H9 (cell line): ENCODE results near the gene SLC1A7. TPM values are rescaled to one million over a fixed set of nuclear protein-coding genes. Genes with fewer than 3 reads are reported as not detected.

Experiments
- DNase-seq: peaks from one replicate; pipeline ENCODE4 v3.0.0-alpha.2; 2017
- H2AFZ ChIP-seq: one replicate; pipeline ENCODE4 v1.6.1; 2013; ENCODE audit warnings: mild to moderate bottlenecking, low read length, control low read depth, moderate library complexity
- H2AK5ac ChIP-seq: 2 replicates; pipeline ENCODE4 v1.6.1; 2013; ENCODE audit warnings: low read length, control low read depth, mixed read lengths; ENCODE audit not compliant: insufficient read length
- H2BK120ac ChIP-seq: one replicate; pipeline ENCODE4 v1.6.1; 2013; ENCODE audit warnings: low read depth, mild to moderate bottlenecking, low read length, control low read depth, inconsistent platforms; ENCODE audit not compliant: poor library complexity, severe bottlenecking
- H2BK12ac ChIP-seq: 2 replicates; pipeline ENCODE4 v1.6.1; 2013; ENCODE audit warnings: low read length, control low read depth, mixed read lengths, low read depth; ENCODE audit not compliant: insufficient read length
- H2BK15ac ChIP-seq: 2 replicates; pipeline ENCODE4 v1.6.1; 2013; ENCODE audit warnings: low read depth, low read length, control low read depth
- H2BK20ac ChIP-seq: one replicate; pipeline ENCODE4 v1.6.1; 2013; ENCODE audit warnings: low read depth, mild to moderate bottlenecking, low read length, control low read depth, inconsistent platforms; ENCODE audit not compliant: poor library complexity, severe bottlenecking
- H2BK5ac ChIP-seq: 2 replicates; pipeline ENCODE4 v1.6.1; 2013; ENCODE audit warnings: low read length, control low read depth, mixed read lengths; ENCODE audit not compliant: insufficient read length
- H3K14ac ChIP-seq: 2 replicates; pipeline ENCODE4 v1.6.1; 2013; ENCODE audit warnings: low read length, control low read depth; ENCODE audit not compliant: insufficient read depth
- H3K18ac ChIP-seq: 2 replicates; pipeline ENCODE4 v1.6.1; 2013; ENCODE audit warnings: low read depth, mild to moderate bottlenecking, mixed read lengths, low read length, control low read depth; ENCODE audit not compliant: insufficient read length
- H3K23ac ChIP-seq: 2 replicates; pipeline ENCODE4 v1.6.1; 2013; ENCODE audit warnings: low read length, control low read depth, mixed read lengths, low read depth; ENCODE audit not compliant: insufficient read length
- H3K23me2 ChIP-seq: 2 replicates; pipeline ENCODE4 v1.6.1; 2013; ENCODE audit warnings: low read depth, mild to moderate bottlenecking, mixed read lengths, low read length, control low read depth; ENCODE audit not compliant: insufficient read length, poor library complexity, severe bottlenecking
- H3K27ac ChIP-seq: 2 replicates; pipeline ENCODE4 v1.5.1; 2013; ENCODE audit warnings: low read length, control low read depth, mixed read lengths, low read depth; ENCODE audit not compliant: insufficient read length
- H3K27me3 ChIP-seq: 2 replicates; pipeline ENCODE4 v1.6.1; 2013; ENCODE audit warnings: low read length, control low read depth, inconsistent platforms; ENCODE audit not compliant: insufficient read depth
- H3K4ac ChIP-seq: 2 replicates; pipeline ENCODE4 v1.6.1; 2013; ENCODE audit warnings: low read depth, mild to moderate bottlenecking, control low read depth, inconsistent platforms, low read length, moderate library complexity
- H3K4me1 ChIP-seq: 2 replicates; pipeline ENCODE4 v1.6.1; 2013; ENCODE audit warnings: low read length, control low read depth, inconsistent platforms; ENCODE audit not compliant: insufficient read depth
- H3K4me2 ChIP-seq: 2 replicates; pipeline ENCODE4 v1.6.1; 2013; ENCODE audit warnings: low read length, control low read depth, mixed read lengths; ENCODE audit not compliant: insufficient read length, insufficient read depth
- H3K56ac ChIP-seq: 2 replicates; pipeline ENCODE4 v1.6.1; 2013; ENCODE audit warnings: low read depth, mild to moderate bottlenecking, mixed read lengths, low read length, control low read depth; ENCODE audit not compliant: insufficient read length
- H3K79me1 ChIP-seq: 2 replicates; pipeline ENCODE4 v1.6.1; 2013; ENCODE audit warnings: low read depth, mild to moderate bottlenecking, moderate library complexity, low read length, control low read depth, inconsistent platforms; ENCODE audit not compliant: insufficient read depth, poor library complexity, severe bottlenecking
- H3K79me2 ChIP-seq: 2 replicates; pipeline ENCODE4 v1.6.1; 2013; ENCODE audit warnings: low read length, control low read depth, inconsistent platforms; ENCODE audit not compliant: insufficient read depth
- H3K9ac ChIP-seq: 2 replicates; pipeline ENCODE4 v1.6.1; 2013; ENCODE audit warnings: low read length, control low read depth, mixed read lengths; ENCODE audit not compliant: insufficient read length; ENCODE audit errors: extremely low read depth
- H3K9me3 ChIP-seq: one replicate; pipeline ENCODE4 v1.6.1; 2013; ENCODE audit warnings: low read depth, low read length, inconsistent platforms; ENCODE audit not compliant: control insufficient read depth
- H3T11ph ChIP-seq: one replicate; pipeline ENCODE4 v1.6.1; 2013; ENCODE audit warnings: mild to moderate bottlenecking, low read length, control low read depth, inconsistent platforms
- H4K20me1 ChIP-seq: one replicate; pipeline ENCODE4 v1.6.1; 2013; ENCODE audit not compliant: control insufficient read depth, insufficient read length, insufficient read depth
- H4K5ac ChIP-seq: 2 replicates; pipeline ENCODE4 v1.6.1; 2013; ENCODE audit warnings: low read depth, mild to moderate bottlenecking, mixed read lengths, low read length, control low read depth; ENCODE audit not compliant: insufficient read length
- H4K8ac ChIP-seq: replicated peaks from 2 replicates; pipeline ENCODE4 v1.6.1; 2013; ENCODE audit warnings: low read length, control low read depth, mixed read lengths, low read depth; ENCODE audit not compliant: insufficient read length
- H4K91ac ChIP-seq: 2 replicates; pipeline ENCODE4 v1.6.1; 2013; ENCODE audit warnings: low read depth, mild to moderate bottlenecking, moderate library complexity, mixed read lengths, low read length, control low read depth; ENCODE audit not compliant: insufficient read length
- H3K27ac Mint-ChIP-seq, 3 experiments: 2 replicates in 2 of 3; 3 replicates in 1 of 3; pipeline ENCODE4 v1.8.0; 2020 to 2021; ENCODE audit warnings: mixed read lengths in 3 of 3, mild to moderate bottlenecking in 1 of 3, moderate library complexity in 1 of 3
- H3K27me3 Mint-ChIP-seq: 2 replicates; pipeline ENCODE4 v1.8.0; 2021; ENCODE audit warnings: low read depth, mild to moderate bottlenecking, moderate library complexity, mixed read lengths
- H3K36me3 Mint-ChIP-seq, 3 experiments: 2 replicates in 2 of 3; 3 replicates in 1 of 3; pipeline ENCODE4 v1.8.0; 2020 to 2021; ENCODE audit warnings: low read depth in 3 of 3, mixed read lengths in 3 of 3; ENCODE audit not compliant: insufficient read depth in 1 of 3
- H3K4me1 Mint-ChIP-seq, 2 experiments: 2 replicates each; pipeline ENCODE4 v1.8.0; 2020; ENCODE audit warnings: mixed read lengths in 2 of 2
- H3K4me3 Mint-ChIP-seq, 2 experiments: 2 replicates in 1 of 2; 3 replicates in 1 of 2; pipeline ENCODE4 v1.8.0; 2020 to 2021; ENCODE audit warnings: mild to moderate bottlenecking in 2 of 2, mixed read lengths in 2 of 2, moderate library complexity in 1 of 2
- H3K9me3 Mint-ChIP-seq, 2 experiments: 2 replicates in 1 of 2; 3 replicates in 1 of 2; pipeline ENCODE4 v1.8.0; 2020; ENCODE audit warnings: mild to moderate bottlenecking in 2 of 2, mixed read lengths in 2 of 2, moderate library complexity in 1 of 2
- WGBS: extraction: QIAGEN DNeasy Blood & Tissue Kit; methylation state at CpG from one replicate; pipeline ENCODE4 v1.1.7; 2013; ENCODE audit warnings: missing lambda C conversion rate, low lambda C conversion rate, mixed read lengths; ENCODE audit not compliant: insufficient read length; ENCODE audit errors: extremely low coverage; 5-methylcytosine and 5-hydroxymethylcytosine counted together
- total RNA-seq: library from RNA; stranded (reverse); gene quantifications from 2 replicates; pipeline ENCODE4 v1.2.1, GENCODE V29; 2021
- TF ChIP-seq, protein P1 (sequence below): fragments of 200-600 bp; sonication (generic); conservative IDR thresholded peaks from 3 replicates; pipeline ENCODE4 v1.8.0; 2021; ENCODE audit warnings: antibody characterized with exemption, mild to moderate bottlenecking

SLC1A7 gene
- total RNA-seq, 1 experiment from 2014 or later = not detected

DNA sequence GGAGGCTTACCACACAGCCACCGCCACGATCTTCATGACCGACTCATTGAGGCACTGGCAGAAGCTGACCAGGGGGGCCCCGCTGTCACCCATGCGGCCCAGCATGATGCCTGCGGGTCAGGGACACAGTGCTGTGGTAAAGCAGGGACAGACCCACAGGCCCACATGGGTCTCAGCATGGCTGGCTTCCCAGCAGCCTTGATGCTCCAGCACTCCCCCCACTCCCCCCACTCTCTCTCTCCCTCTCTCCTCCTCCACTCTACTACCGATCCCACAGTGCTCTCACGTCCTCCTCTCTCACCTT is 49.0 kb downstream of the SLC1A7 start:
- no peaks in the 10 kb centered on the region for H4K20me1 ChIP-seq
- no peaks in the 10 kb centered on the region; a peak in 2 of 4 replicates for H3K4me1 Mint-ChIP-seq
- H3K27me3 Mint-ChIP-seq = peaks cover 3% of the 10 kb centered on the region
- no peaks in the 10 kb centered on the region for H3K9me3 ChIP-seq
- no peaks in the 10 kb centered on the region for H3K23me2 ChIP-seq
- no peak overlapping the region; a peak in 1 of 7 replicates for H3K27ac Mint-ChIP-seq
- H3K56ac ChIP-seq = no peak overlapping the region
- H3K4me3 Mint-ChIP-seq = no peak overlapping the region
- no peak overlapping the region for H4K91ac ChIP-seq
- no peak overlapping the region for H2BK12ac ChIP-seq
- no peak overlapping the region for H4K8ac ChIP-seq
- no peak overlapping the region for H2AK5ac ChIP-seq
- no peak overlapping the region for H3K27ac ChIP-seq
- H3K4me1 ChIP-seq = no peaks in the 10 kb centered on the region
- no peaks in the 10 kb centered on the region for H3K27me3 ChIP-seq
- no peak overlapping the region for H3K4me2 ChIP-seq
- no peak overlapping the region for H3K4ac ChIP-seq
- TF ChIP-seq, protein P1, sequence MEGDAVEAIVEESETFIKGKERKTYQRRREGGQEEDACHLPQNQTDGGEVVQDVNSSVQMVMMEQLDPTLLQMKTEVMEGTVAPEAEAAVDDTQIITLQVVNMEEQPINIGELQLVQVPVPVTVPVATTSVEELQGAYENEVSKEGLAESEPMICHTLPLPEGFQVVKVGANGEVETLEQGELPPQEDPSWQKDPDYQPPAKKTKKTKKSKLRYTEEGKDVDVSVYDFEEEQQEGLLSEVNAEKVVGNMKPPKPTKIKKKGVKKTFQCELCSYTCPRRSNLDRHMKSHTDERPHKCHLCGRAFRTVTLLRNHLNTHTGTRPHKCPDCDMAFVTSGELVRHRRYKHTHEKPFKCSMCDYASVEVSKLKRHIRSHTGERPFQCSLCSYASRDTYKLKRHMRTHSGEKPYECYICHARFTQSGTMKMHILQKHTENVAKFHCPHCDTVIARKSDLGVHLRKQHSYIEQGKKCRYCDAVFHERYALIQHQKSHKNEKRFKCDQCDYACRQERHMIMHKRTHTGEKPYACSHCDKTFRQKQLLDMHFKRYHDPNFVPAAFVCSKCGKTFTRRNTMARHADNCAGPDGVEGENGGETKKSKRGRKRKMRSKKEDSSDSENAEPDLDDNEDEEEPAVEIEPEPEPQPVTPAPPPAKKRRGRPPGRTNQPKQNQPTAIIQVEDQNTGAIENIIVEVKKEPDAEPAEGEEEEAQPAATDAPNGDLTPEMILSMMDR = no peak
- H3K9me3 Mint-ChIP-seq = no peaks in the 10 kb centered on the region
- no peak overlapping the region for H2BK15ac ChIP-seq
- no peak overlapping the region for H2BK20ac ChIP-seq
- no peak overlapping the region for H2BK5ac ChIP-seq
- WGBS = no CpG with 5 or more reads among the region's 8 CpGs
- no peak overlapping the region for H3K14ac ChIP-seq
- no peak overlapping the region for H3K9ac ChIP-seq
- no peaks in the 10 kb centered on the region for H3K79me1 ChIP-seq
- H3T11ph ChIP-seq = no peak overlapping the region
- no peak overlapping the region for H2AFZ ChIP-seq
- H3K23ac ChIP-seq = no peak overlapping the region
- no peak overlapping the region for H3K18ac ChIP-seq
- H3K36me3 Mint-ChIP-seq = no peaks in the 10 kb centered on the region
- H3K79me2 ChIP-seq = no peaks in the 10 kb centered on the region
- H4K5ac ChIP-seq = no peak overlapping the region
- no peak overlapping the region for H2BK120ac ChIP-seq
- DNase-seq = no peak
